Kidney epithelial cell (primary cell): ENCODE results near the gene AKAP10. TPM values are rescaled to one million over a fixed set of nuclear protein-coding genes. Genes with fewer than 3 reads are reported as not detected.

Experiments used
- DNase-seq: peaks from one replicate; pipeline ENCODE4 v3.0.0-alpha.2; 2010; ENCODE audit warnings: low read depth
- H3K27me3 ChIP-seq: 2 replicates; pipeline ENCODE4 v1.6.0; 2011; ENCODE audit warnings: low read length; ENCODE audit not compliant: control insufficient read depth, insufficient read depth
- H3K36me3 ChIP-seq: 2 replicates; pipeline ENCODE4 v1.5.1; 2011; ENCODE audit warnings: low read length; ENCODE audit not compliant: control insufficient read depth, insufficient read depth
- H3K4me3 ChIP-seq: 2 replicates; pipeline ENCODE4 v1.5.1; 2011; ENCODE audit warnings: low read depth, mild to moderate bottlenecking, control low read depth, low read length
- CTCF ChIP-seq: IDR thresholded peaks from 2 replicates; pipeline ENCODE4 v1.5.1; 2011; ENCODE audit warnings: mild to moderate bottlenecking, moderate library complexity, low read length, control low read depth, inconsistent platforms; ENCODE audit not compliant: insufficient read depth, poor library complexity, severe bottlenecking
- total RNA-seq: library from RNA; depleted of rRNA; stranded (reverse); fragments of >200 nt; gene quantifications from 2 replicates; pipeline ENCODE4 v1.2.3, GENCODE V29; 2015

AKAP10 gene
- total RNA-seq, 1 donor from 2014 or later, result 18.1 TPM

DNA sequence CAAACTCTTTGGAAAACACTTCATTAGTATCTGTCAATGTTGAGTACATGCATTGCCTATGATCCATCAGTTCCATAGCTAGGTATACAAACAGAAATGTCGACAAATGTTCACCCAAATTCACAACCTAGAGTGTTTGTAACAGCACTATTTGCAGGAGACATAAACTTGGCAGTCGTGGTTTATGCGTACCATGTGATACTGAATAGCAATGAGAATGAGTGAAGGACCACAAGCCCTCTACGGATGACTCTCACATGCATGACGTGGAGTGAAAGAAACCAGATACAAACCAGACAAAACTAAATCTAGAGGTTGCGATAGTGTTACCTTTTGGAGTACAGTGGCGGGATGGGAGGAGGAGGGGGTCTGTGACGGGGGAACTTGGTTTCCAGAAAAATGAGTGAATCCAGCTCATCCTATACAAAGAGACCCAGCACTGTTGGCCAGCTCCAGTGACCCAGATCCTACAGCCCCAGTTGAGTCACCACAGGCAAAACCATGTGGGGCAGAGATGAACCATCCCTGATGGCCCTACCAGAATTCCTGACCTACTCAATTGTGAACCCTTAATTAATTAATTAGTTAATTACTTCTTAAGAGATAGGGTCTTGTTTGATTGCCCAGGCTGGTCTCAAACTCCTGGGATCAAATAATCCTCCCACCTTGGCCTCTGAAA is 94.0 kb downstream of the AKAP10 start:
- no peaks in the 10 kb centered on the region for H3K27me3 ChIP-seq
- no peak overlapping the region for H3K4me3 ChIP-seq
- H3K36me3 ChIP-seq, result no peaks in the 10 kb centered on the region
- DNase-seq, result no peak
- no peak for TF ChIP-seq CTCF

DNA sequence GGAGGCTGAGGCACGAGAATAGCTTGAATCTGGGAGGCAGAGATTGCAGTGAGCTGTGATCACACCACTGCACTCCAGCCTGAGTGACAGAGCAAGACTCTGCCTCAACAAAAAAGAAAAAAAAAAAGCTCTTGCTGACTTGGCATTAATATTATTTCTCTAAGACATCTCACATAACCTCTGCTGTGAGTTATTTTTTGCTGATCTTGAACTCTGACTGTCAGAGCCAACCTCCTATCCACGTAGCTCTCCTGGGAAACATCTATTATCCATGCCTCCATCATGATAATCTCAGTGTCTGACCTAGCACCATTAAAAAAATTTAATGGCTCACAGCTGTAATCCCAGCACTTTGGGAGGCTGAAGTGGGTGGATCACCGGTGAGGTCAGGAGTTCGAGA is 97.2 kb downstream of the AKAP10 start:
- no peak for DNase-seq
- TF ChIP-seq CTCF, result no peak
- H3K27me3 ChIP-seq, result peaks cover 2% of the 10 kb centered on the region

GRCh38 chr17:19877364-19877945 is 100.2 kb downstream of the AKAP10 start:
- Histone ChIP-seq H3K36me3 (no peaks in the 10 kb centered on the region), H3K4me3 (no peak overlapping the region), H3K27me3 (peaks cover 4% of the 10 kb centered on the region)
- DNase-seq, result no peak
- no peak for TF ChIP-seq CTCF

More for the DNA sequence above, 97.2 kb downstream of the AKAP10 start:
- Histone ChIP-seq H3K4me3 (no peak overlapping the region), H3K36me3 (no peaks in the 10 kb centered on the region)

- H3K4me3 ChIP-seq, result no peak overlapping the region
- TF ChIP-seq CTCF, result no peak
- H3K36me3 ChIP-seq, result no peaks in the 10 kb centered on the region
- DNase-seq, result no peak
- H3K27me3 ChIP-seq, result peaks cover 4% of the 10 kb centered on the region
These were observed 101.0 kb downstream of the AKAP10 start for GRCh38 chr17:19876529-19877161.

GRCh38 chr17:19874256-19874655 is 103.4 kb downstream of the AKAP10 start:
- no peaks in the 10 kb centered on the region for H3K36me3 ChIP-seq
- DNase-seq, result no peak
- no peak overlapping the region for H3K4me3 ChIP-seq
- no peak for TF ChIP-seq CTCF
- H3K27me3 ChIP-seq, result peaks cover 4% of the 10 kb centered on the region
